H9 (cell line): Measurements from ENCODE around the gene ANKDD1A. TPM values are rescaled to one million over a fixed set of nuclear protein-coding genes. Genes with fewer than 3 reads are reported as not detected.

Experiments
- DNase-seq: peaks from one replicate; pipeline ENCODE4 v3.0.0-alpha.2; 2017
- H2AFZ ChIP-seq: one replicate; pipeline ENCODE4 v1.6.1; 2013; ENCODE audit warnings: mild to moderate bottlenecking, low read length, control low read depth, moderate library complexity
- H2AK5ac ChIP-seq: 2 replicates; pipeline ENCODE4 v1.6.1; 2013; ENCODE audit warnings: low read length, control low read depth, mixed read lengths; ENCODE audit not compliant: insufficient read length
- H2BK120ac ChIP-seq: one replicate; pipeline ENCODE4 v1.6.1; 2013; ENCODE audit warnings: low read depth, mild to moderate bottlenecking, low read length, control low read depth, inconsistent platforms; ENCODE audit not compliant: poor library complexity, severe bottlenecking
- H2BK12ac ChIP-seq: 2 replicates; pipeline ENCODE4 v1.6.1; 2013; ENCODE audit warnings: low read length, control low read depth, mixed read lengths, low read depth; ENCODE audit not compliant: insufficient read length
- H2BK15ac ChIP-seq: 2 replicates; pipeline ENCODE4 v1.6.1; 2013; ENCODE audit warnings: low read depth, low read length, control low read depth
- H2BK20ac ChIP-seq: one replicate; pipeline ENCODE4 v1.6.1; 2013; ENCODE audit warnings: low read depth, mild to moderate bottlenecking, low read length, control low read depth, inconsistent platforms; ENCODE audit not compliant: poor library complexity, severe bottlenecking
- H2BK5ac ChIP-seq: 2 replicates; pipeline ENCODE4 v1.6.1; 2013; ENCODE audit warnings: low read length, control low read depth, mixed read lengths; ENCODE audit not compliant: insufficient read length
- H3K14ac ChIP-seq: 2 replicates; pipeline ENCODE4 v1.6.1; 2013; ENCODE audit warnings: low read length, control low read depth; ENCODE audit not compliant: insufficient read depth
- H3K18ac ChIP-seq: 2 replicates; pipeline ENCODE4 v1.6.1; 2013; ENCODE audit warnings: low read depth, mild to moderate bottlenecking, mixed read lengths, low read length, control low read depth; ENCODE audit not compliant: insufficient read length
- H3K23ac ChIP-seq: 2 replicates; pipeline ENCODE4 v1.6.1; 2013; ENCODE audit warnings: low read length, control low read depth, mixed read lengths, low read depth; ENCODE audit not compliant: insufficient read length
- H3K23me2 ChIP-seq: 2 replicates; pipeline ENCODE4 v1.6.1; 2013; ENCODE audit warnings: low read depth, mild to moderate bottlenecking, mixed read lengths, low read length, control low read depth; ENCODE audit not compliant: insufficient read length, poor library complexity, severe bottlenecking
- H3K27ac ChIP-seq: 2 replicates; pipeline ENCODE4 v1.5.1; 2013; ENCODE audit warnings: low read length, control low read depth, mixed read lengths, low read depth; ENCODE audit not compliant: insufficient read length
- H3K27me3 ChIP-seq: 2 replicates; pipeline ENCODE4 v1.6.1; 2013; ENCODE audit warnings: low read length, control low read depth, inconsistent platforms; ENCODE audit not compliant: insufficient read depth
- H3K4ac ChIP-seq: 2 replicates; pipeline ENCODE4 v1.6.1; 2013; ENCODE audit warnings: low read depth, mild to moderate bottlenecking, control low read depth, inconsistent platforms, low read length, moderate library complexity
- H3K4me1 ChIP-seq: 2 replicates; pipeline ENCODE4 v1.6.1; 2013; ENCODE audit warnings: low read length, control low read depth, inconsistent platforms; ENCODE audit not compliant: insufficient read depth
- H3K4me2 ChIP-seq: 2 replicates; pipeline ENCODE4 v1.6.1; 2013; ENCODE audit warnings: low read length, control low read depth, mixed read lengths; ENCODE audit not compliant: insufficient read length, insufficient read depth
- H3K56ac ChIP-seq: 2 replicates; pipeline ENCODE4 v1.6.1; 2013; ENCODE audit warnings: low read depth, mild to moderate bottlenecking, mixed read lengths, low read length, control low read depth; ENCODE audit not compliant: insufficient read length
- H3K79me1 ChIP-seq: 2 replicates; pipeline ENCODE4 v1.6.1; 2013; ENCODE audit warnings: low read depth, mild to moderate bottlenecking, moderate library complexity, low read length, control low read depth, inconsistent platforms; ENCODE audit not compliant: insufficient read depth, poor library complexity, severe bottlenecking
- H3K79me2 ChIP-seq: 2 replicates; pipeline ENCODE4 v1.6.1; 2013; ENCODE audit warnings: low read length, control low read depth, inconsistent platforms; ENCODE audit not compliant: insufficient read depth
- H3K9ac ChIP-seq: 2 replicates; pipeline ENCODE4 v1.6.1; 2013; ENCODE audit warnings: low read length, control low read depth, mixed read lengths; ENCODE audit not compliant: insufficient read length; ENCODE audit errors: extremely low read depth
- H3K9me3 ChIP-seq: one replicate; pipeline ENCODE4 v1.6.1; 2013; ENCODE audit warnings: low read depth, low read length, inconsistent platforms; ENCODE audit not compliant: control insufficient read depth
- H3T11ph ChIP-seq: one replicate; pipeline ENCODE4 v1.6.1; 2013; ENCODE audit warnings: mild to moderate bottlenecking, low read length, control low read depth, inconsistent platforms
- H4K20me1 ChIP-seq: one replicate; pipeline ENCODE4 v1.6.1; 2013; ENCODE audit not compliant: control insufficient read depth, insufficient read length, insufficient read depth
- H4K5ac ChIP-seq: 2 replicates; pipeline ENCODE4 v1.6.1; 2013; ENCODE audit warnings: low read depth, mild to moderate bottlenecking, mixed read lengths, low read length, control low read depth; ENCODE audit not compliant: insufficient read length
- H4K8ac ChIP-seq: replicated peaks from 2 replicates; pipeline ENCODE4 v1.6.1; 2013; ENCODE audit warnings: low read length, control low read depth, mixed read lengths, low read depth; ENCODE audit not compliant: insufficient read length
- H4K91ac ChIP-seq: 2 replicates; pipeline ENCODE4 v1.6.1; 2013; ENCODE audit warnings: low read depth, mild to moderate bottlenecking, moderate library complexity, mixed read lengths, low read length, control low read depth; ENCODE audit not compliant: insufficient read length
- H3K27ac Mint-ChIP-seq, 3 experiments: 2 replicates in 2 of 3; 3 replicates in 1 of 3; pipeline ENCODE4 v1.8.0; 2020 to 2021; ENCODE audit warnings: mixed read lengths in 3 of 3, mild to moderate bottlenecking in 1 of 3, moderate library complexity in 1 of 3
- H3K27me3 Mint-ChIP-seq: 2 replicates; pipeline ENCODE4 v1.8.0; 2021; ENCODE audit warnings: low read depth, mild to moderate bottlenecking, moderate library complexity, mixed read lengths
- H3K36me3 Mint-ChIP-seq, 3 experiments: 2 replicates in 2 of 3; 3 replicates in 1 of 3; pipeline ENCODE4 v1.8.0; 2020 to 2021; ENCODE audit warnings: low read depth in 3 of 3, mixed read lengths in 3 of 3; ENCODE audit not compliant: insufficient read depth in 1 of 3
- H3K4me1 Mint-ChIP-seq, 2 experiments: 2 replicates each; pipeline ENCODE4 v1.8.0; 2020; ENCODE audit warnings: mixed read lengths in 2 of 2
- H3K4me3 Mint-ChIP-seq, 2 experiments: 2 replicates in 1 of 2; 3 replicates in 1 of 2; pipeline ENCODE4 v1.8.0; 2020 to 2021; ENCODE audit warnings: mild to moderate bottlenecking in 2 of 2, mixed read lengths in 2 of 2, moderate library complexity in 1 of 2
- H3K9me3 Mint-ChIP-seq, 2 experiments: 2 replicates in 1 of 2; 3 replicates in 1 of 2; pipeline ENCODE4 v1.8.0; 2020; ENCODE audit warnings: mild to moderate bottlenecking in 2 of 2, mixed read lengths in 2 of 2, moderate library complexity in 1 of 2
- WGBS: extraction: QIAGEN DNeasy Blood & Tissue Kit; methylation state at CpG from one replicate; pipeline ENCODE4 v1.1.7; 2013; ENCODE audit warnings: missing lambda C conversion rate, low lambda C conversion rate, mixed read lengths; ENCODE audit not compliant: insufficient read length; ENCODE audit errors: extremely low coverage; 5-methylcytosine and 5-hydroxymethylcytosine counted together
- total RNA-seq: library from RNA; stranded (reverse); gene quantifications from 2 replicates; pipeline ENCODE4 v1.2.1, GENCODE V29; 2021
- TF ChIP-seq, protein P1 (sequence below): fragments of 200-600 bp; sonication (generic); conservative IDR thresholded peaks from 3 replicates; pipeline ENCODE4 v1.8.0; 2021; ENCODE audit warnings: antibody characterized with exemption, mild to moderate bottlenecking

The ANKDD1A gene
- total RNA-seq, 1 experiment from 2014 or later, result 3.7 TPM

DNA sequence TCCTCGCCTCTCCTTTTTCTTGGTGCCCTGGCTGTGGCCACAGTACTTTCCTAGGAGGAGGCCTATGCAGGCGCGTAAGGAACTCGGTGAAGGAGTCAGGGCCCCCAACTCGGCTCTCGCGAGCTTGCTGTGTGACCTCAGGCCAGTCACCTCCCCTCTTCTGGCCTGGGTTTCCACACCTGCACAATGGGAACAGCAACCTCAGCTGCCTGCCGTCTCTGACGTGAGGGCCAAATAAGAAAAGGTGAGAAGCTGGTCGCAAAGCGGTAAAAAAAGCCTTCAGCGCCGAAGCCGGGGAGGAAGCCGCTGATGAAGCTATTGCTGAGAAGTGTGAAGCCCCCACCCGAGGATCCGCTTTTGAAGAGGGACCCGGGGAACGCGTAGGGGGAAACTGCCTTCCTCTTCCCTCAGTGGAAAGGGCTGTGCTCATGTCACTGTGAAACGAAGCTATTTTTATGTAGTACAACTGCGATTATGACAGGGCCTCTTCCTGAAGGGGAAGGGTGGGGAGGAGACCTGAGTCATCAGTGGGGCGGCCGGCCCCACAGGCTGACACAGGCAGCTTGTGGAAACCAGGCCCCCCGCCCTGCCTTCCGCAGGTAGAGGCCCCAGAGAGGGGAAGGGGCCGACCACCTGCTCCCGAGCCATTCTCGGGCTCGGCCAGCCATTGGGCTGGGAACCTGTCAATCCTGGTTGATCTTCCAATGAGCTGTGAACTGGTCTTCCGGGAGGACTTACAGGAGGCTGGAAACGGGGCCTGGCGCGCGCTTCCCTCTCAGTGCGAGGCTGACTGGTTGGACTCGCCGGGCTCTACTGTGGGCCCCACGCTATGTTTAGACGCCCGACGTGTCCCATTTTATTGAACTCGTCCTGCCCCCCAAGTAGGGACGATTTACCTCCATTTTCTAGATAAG, 18.0 kb upstream of the ANKDD1A start:
- Mint-ChIP-seq H3K27me3 (peaks cover 5% of the 10 kb centered on the region; the same call in 1 of the 2 replicates), H3K4me1 (peaks cover 38 to 64% of the 10 kb centered on the region in 2 experiments), H3K36me3 (no peaks in the 10 kb centered on the region), H3K9me3 (no peaks in the 10 kb centered on the region), H3K27ac (peak overlapping the region; percentile 93 to 97 (median 96)), H3K4me3 (peak overlapping the region; percentile 77 to 85)
- Histone ChIP-seq H2AFZ (no peak overlapping the region), H2AK5ac (no peak overlapping the region), H3K79me1 (no peaks in the 10 kb centered on the region), H3K4me2 (peak overlapping the region; percentile 77), H3K79me2 (no peaks in the 10 kb centered on the region), H3K4ac (no peak overlapping the region), H2BK120ac (no peak overlapping the region), H3K4me1 (peaks cover 6% of the 10 kb centered on the region; the same call in 1 of the 2 replicates), H3K56ac (no peak overlapping the region), H2BK15ac (no peak overlapping the region), H3K9me3 (no peaks in the 10 kb centered on the region), H4K91ac (no peak overlapping the region), H3K27me3 (no peaks in the 10 kb centered on the region), H3K23me2 (peaks cover 8% of the 10 kb centered on the region), H3K18ac (peak overlapping the region; percentile 6), H3T11ph (no peak overlapping the region), H3K14ac (no peak overlapping the region), H3K27ac (peak overlapping the region; percentile 11), H3K23ac (no peak overlapping the region), H2BK5ac (no peak overlapping the region), H4K5ac (no peak overlapping the region), H4K20me1 (no peaks in the 10 kb centered on the region), H4K8ac (no peak overlapping the region), H3K9ac (no peak overlapping the region), H2BK12ac (no peak overlapping the region), H2BK20ac (no peak overlapping the region)
- peak; percentile 99 for DNase-seq
- TF ChIP-seq, protein P1, sequence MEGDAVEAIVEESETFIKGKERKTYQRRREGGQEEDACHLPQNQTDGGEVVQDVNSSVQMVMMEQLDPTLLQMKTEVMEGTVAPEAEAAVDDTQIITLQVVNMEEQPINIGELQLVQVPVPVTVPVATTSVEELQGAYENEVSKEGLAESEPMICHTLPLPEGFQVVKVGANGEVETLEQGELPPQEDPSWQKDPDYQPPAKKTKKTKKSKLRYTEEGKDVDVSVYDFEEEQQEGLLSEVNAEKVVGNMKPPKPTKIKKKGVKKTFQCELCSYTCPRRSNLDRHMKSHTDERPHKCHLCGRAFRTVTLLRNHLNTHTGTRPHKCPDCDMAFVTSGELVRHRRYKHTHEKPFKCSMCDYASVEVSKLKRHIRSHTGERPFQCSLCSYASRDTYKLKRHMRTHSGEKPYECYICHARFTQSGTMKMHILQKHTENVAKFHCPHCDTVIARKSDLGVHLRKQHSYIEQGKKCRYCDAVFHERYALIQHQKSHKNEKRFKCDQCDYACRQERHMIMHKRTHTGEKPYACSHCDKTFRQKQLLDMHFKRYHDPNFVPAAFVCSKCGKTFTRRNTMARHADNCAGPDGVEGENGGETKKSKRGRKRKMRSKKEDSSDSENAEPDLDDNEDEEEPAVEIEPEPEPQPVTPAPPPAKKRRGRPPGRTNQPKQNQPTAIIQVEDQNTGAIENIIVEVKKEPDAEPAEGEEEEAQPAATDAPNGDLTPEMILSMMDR, result no peak
- WGBS, result no CpG with 5 or more reads among the region's 44 CpGs
